HAP-1 (cell line): Measurements from ENCODE around the gene TMEM80.

ENCODE experiments used
- DNase-seq, 2 experiments: peaks; one replicate each; pipeline ENCODE4 v3.0.0-alpha.2; 2016 to 2020; ENCODE audit warnings: low spot score in 2 of 2
- H3K27me3 ChIP-seq: fragments of 250-450 bp; sonication (Bioruptor Pico); 2 replicates; pipeline ENCODE4 v1.5.1; 2020; ENCODE audit warnings: low read depth, mild to moderate bottlenecking, moderate library complexity
- H3K36me3 ChIP-seq: fragments of 250-450 bp; sonication (Bioruptor Pico); replicated peaks from 2 replicates; pipeline ENCODE4 v1.5.1; 2020; ENCODE audit warnings: mild to moderate bottlenecking
- H3K4me1 ChIP-seq: fragments of 250-450 bp; sonication (Bioruptor Pico); 2 replicates; pipeline ENCODE4 v1.5.1; 2020; ENCODE audit warnings: mild to moderate bottlenecking
- H3K4me3 ChIP-seq: fragments of 250-450 bp; sonication (Bioruptor Pico); 2 replicates; pipeline ENCODE4 v1.5.1; 2020; ENCODE audit warnings: mild to moderate bottlenecking, moderate library complexity
- H3K9me3 ChIP-seq: fragments of 250-450 bp; sonication (Bioruptor Pico); 2 replicates; pipeline ENCODE4 v1.5.1; 2020; ENCODE audit warnings: mild to moderate bottlenecking, moderate library complexity
- in situ Hi-C: fragments of 300-500 bp; cut with MboI; formaldehyde crosslinking; loops from 3 replicates; pipeline ENCODE4 v1.14.3; 2020; ENCODE audit warnings: low sequenced_read_pairs, inconsistent platforms, mixed read lengths

TMEM80 gene

GRCh38 chr11:707817-708420 lies 12.3 kb downstream of the TMEM80 start:
- no peak for DNase-seq
- Histone ChIP-seq H3K36me3 (peaks cover 3% of the 10 kb centered on the region; the same call in 1 of the 2 replicates), H3K9me3 (no peaks in the 10 kb centered on the region), H3K4me1 (no peaks in the 10 kb centered on the region), H3K4me3 (no peak overlapping the region), H3K27me3 (no peaks in the 10 kb centered on the region)
- in situ Hi-C loops: no loop called here

- in situ Hi-C loops: no loop called here
- Histone ChIP-seq H3K36me3 (no peaks in the 10 kb centered on the region; the same call in 1 of the 2 replicates), H3K4me3 (no peak overlapping the region), H3K9me3 (no peaks in the 10 kb centered on the region), H3K4me1 (no peaks in the 10 kb centered on the region), H3K27me3 (no peaks in the 10 kb centered on the region)
- DNase-seq: no peak
Observed at GRCh38 chr11:708511-708910, 12.9 kb downstream of the TMEM80 start.

GRCh38 chr11:709109-709997 lies 13.7 kb downstream of the TMEM80 start:
- in situ Hi-C loops: no loop called here
- Histone ChIP-seq H3K36me3 (no peaks in the 10 kb centered on the region; the same call in 1 of the 2 replicates), H3K4me1 (no peaks in the 10 kb centered on the region), H3K9me3 (no peaks in the 10 kb centered on the region), H3K4me3 (no peak overlapping the region), H3K27me3 (no peaks in the 10 kb centered on the region)
- DNase-seq: no peak

- Histone ChIP-seq H3K9me3 (no peaks in the 10 kb centered on the region; the same call in 1 of the 2 replicates), H3K27me3 (no peaks in the 10 kb centered on the region), H3K36me3 (no peaks in the 10 kb centered on the region), H3K4me3 (no peak overlapping the region), H3K4me1 (no peaks in the 10 kb centered on the region)
- in situ Hi-C loops: no loop called here
- DNase-seq: no peak
Observed at GRCh38 chr11:714436-714835, 18.8 kb downstream of the TMEM80 start.

GRCh38 chr11:719214-720016 lies 23.8 kb downstream of the TMEM80 start:
- in situ Hi-C loops: no loop called here
- no peaks in the 10 kb centered on the region for H3K36me3 ChIP-seq
- H3K4me1 ChIP-seq: peaks cover 7% of the 10 kb centered on the region
- peaks cover 8% of the 10 kb centered on the region for H3K27me3 ChIP-seq
- no peaks in the 10 kb centered on the region; the same call in 1 of the 2 replicates for H3K9me3 ChIP-seq
- DNase-seq: no peak
- H3K4me3 ChIP-seq: no peak overlapping the region

- Histone ChIP-seq H3K9me3 (no peaks in the 10 kb centered on the region; the same call in 1 of the 2 replicates), H3K4me3 (peak overlapping the region; percentile 33), H3K4me1 (peaks cover 7% of the 10 kb centered on the region), H3K36me3 (no peaks in the 10 kb centered on the region), H3K27me3 (peaks cover 8% of the 10 kb centered on the region)
- in situ Hi-C loops: no loop called here
- no peak for DNase-seq
Observed at GRCh38 chr11:720017-720641, 24.5 kb downstream of the TMEM80 start.

GRCh38 chr11:720642-721246 lies 25.1 kb downstream of the TMEM80 start:
- Histone ChIP-seq H3K36me3 (no peaks in the 10 kb centered on the region), H3K4me1 (peaks cover 7% of the 10 kb centered on the region), H3K27me3 (peaks cover 8% of the 10 kb centered on the region), H3K4me3 (peak overlapping the region; percentile 33), H3K9me3 (no peaks in the 10 kb centered on the region; the same call in 1 of the 2 replicates)
- peak; percentile 61 to 87 for DNase-seq
- in situ Hi-C loops: no loop called here

GRCh38 chr11:721247-721740 lies 25.7 kb downstream of the TMEM80 start:
- no peaks in the 10 kb centered on the region for H3K36me3 ChIP-seq
- in situ Hi-C loops: no loop called here
- no peak for DNase-seq
- peak overlapping the region; percentile 33 for H3K4me3 ChIP-seq
- H3K4me1 ChIP-seq: peaks cover 7% of the 10 kb centered on the region
- peaks cover 8% of the 10 kb centered on the region for H3K27me3 ChIP-seq
- H3K9me3 ChIP-seq: no peaks in the 10 kb centered on the region; the same call in 1 of the 2 replicates

- H3K36me3 ChIP-seq: no peaks in the 10 kb centered on the region
- no peak overlapping the region for H3K4me3 ChIP-seq
- H3K27me3 ChIP-seq: peaks cover 8% of the 10 kb centered on the region
- peak in 1 of 2 experiments; percentile 59 for DNase-seq
- in situ Hi-C loops: no loop called here
- peaks cover 7% of the 10 kb centered on the region for H3K4me1 ChIP-seq
- H3K9me3 ChIP-seq: no peaks in the 10 kb centered on the region
Observed at GRCh38 chr11:721741-722345, 26.2 kb downstream of the TMEM80 start.

GRCh38 chr11:722346-722811 lies 26.8 kb downstream of the TMEM80 start:
- no peaks in the 10 kb centered on the region for H3K9me3 ChIP-seq
- in situ Hi-C loops: no loop called here
- peaks cover 8% of the 10 kb centered on the region for H3K27me3 ChIP-seq
- peaks cover 7% of the 10 kb centered on the region for H3K4me1 ChIP-seq
- DNase-seq: no peak
- H3K36me3 ChIP-seq: no peaks in the 10 kb centered on the region
- no peak overlapping the region for H3K4me3 ChIP-seq

GRCh38 chr11:723120-723883 lies 27.7 kb downstream of the TMEM80 start:
- H3K27me3 ChIP-seq: peaks cover 8% of the 10 kb centered on the region
- in situ Hi-C loops: no loop called here
- DNase-seq: peak in 1 of 2 experiments; percentile 39
- H3K4me3 ChIP-seq: no peak overlapping the region
- no peaks in the 10 kb centered on the region for H3K36me3 ChIP-seq
- H3K9me3 ChIP-seq: no peaks in the 10 kb centered on the region
- peaks cover 9% of the 10 kb centered on the region for H3K4me1 ChIP-seq
